GM19468 (cell line): ENCODE data around the gene IDI1.
"Not testable (repeated sequence)": the region's sequence is repeated elsewhere in the genome, so short reads cannot be mapped to it uniquely, and the experiment has no call there.

Source experiments
- ATAC-seq: cut with Tn5 transposase; IDR thresholded peaks from one replicate; pipeline ENCODE4 v1.9.1; 2021; ENCODE audit warnings: mild to moderate bottlenecking, moderate library complexity, moderate number of reproducible peaks; ENCODE audit not compliant: unreplicated experiment; ENCODE audit errors: extremely low read depth

IDI1 gene

DNA sequence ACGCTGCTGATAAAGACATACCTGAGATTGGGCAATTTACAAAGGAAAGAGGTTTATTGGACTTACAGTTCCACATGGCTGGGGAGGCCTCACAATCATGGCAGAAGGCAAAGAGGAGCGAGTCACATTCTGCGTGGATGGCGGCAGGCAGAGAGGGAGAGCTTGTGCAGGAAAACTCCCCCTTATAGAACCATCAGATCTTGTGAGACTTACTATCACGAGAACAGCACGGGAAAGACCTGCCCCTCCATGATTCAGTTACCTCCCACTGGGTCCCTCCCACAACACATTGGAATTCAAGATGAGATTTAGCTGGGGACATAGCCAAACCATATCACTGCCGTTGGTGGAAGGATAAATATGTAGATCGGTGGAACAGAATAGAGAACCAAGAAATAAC lies 17.8 kb upstream of the IDI1 start:
- not testable (repeated sequence) for ATAC-seq

DNA sequence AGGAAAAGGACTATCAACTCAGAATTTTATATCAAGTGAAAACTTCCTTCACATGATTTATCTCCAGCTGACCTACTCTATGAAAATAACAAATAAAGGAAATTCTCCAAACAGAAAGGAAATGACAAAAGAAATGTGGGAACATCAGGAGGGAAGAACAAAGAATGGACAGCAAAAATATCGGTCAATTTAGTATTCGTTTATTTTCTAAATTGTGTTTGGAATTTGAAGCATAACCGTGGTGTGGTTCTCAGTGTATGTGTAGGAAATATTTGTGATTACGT lies 16.0 kb upstream of the IDI1 start:
- no peak for ATAC-seq

DNA sequence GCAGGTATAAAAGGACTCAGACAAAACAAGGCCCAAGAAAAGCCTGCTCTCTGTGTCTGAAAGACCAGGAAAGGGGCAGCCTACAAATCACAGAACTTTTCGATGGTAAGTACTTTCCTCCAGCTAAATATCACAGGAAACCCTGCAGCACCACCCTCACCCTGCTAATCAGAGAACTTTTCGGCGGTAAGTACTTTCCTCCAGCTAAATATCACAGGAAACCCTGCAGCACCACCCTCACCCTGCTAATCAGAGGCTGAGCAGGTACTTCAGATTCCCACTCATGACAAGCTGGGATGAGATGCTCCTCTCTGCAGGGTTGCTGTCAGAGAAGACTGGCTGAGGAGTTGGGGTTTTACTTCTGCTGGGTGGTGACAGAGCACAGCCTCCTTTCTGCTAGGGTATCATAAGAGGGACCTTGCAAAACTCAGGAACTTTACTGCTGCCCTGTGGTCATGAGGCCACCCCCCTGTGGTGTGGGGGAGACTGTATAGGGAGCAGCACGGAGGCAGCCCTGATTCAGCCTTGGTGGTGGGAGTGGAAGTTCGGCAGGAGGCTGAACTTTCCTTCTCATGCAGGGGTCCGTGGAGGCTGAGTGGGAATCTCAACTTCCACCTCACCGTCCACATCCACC lies 14.4 kb upstream of the IDI1 start:
- no peak for ATAC-seq

DNA sequence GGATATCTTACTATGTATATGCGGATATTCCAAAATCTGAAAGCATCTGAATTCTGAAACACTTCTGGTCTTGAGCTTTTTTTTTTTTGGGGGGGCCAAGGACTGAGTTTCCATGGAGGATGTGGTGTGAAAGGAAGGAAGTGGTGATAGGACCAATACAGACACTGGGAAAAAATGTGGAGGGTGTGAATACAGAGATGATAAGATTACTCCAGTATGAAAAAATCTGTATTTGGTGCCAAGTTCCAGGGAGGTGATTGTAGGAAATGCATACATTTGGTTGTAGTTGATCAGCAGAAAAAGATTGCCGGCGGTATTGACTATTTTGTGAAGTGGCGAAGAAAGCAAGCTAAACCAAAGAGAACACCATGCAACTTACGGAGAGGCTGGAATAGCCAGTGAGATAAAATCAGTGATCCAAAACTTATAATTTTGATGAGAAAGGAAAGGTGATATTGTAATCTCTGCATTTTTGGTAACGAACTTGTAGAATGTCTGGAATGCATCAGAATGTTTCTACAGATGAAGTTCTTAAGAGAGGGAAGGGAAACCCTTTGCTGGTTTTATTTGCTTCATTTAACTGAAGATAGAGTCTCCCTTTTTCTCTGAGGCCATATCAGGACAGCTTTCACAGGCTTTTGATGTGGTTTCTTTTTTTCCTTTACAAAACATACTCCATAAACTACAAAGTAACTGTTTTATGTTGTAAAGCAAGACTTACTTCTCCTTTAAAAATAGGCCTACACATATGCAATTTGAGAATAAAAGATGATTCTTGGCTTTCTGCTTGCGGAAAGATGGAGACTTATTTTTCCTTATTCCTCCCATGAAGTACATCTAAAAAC lies 13.2 kb upstream of the IDI1 start:
- ATAC-seq = no peak

DNA sequence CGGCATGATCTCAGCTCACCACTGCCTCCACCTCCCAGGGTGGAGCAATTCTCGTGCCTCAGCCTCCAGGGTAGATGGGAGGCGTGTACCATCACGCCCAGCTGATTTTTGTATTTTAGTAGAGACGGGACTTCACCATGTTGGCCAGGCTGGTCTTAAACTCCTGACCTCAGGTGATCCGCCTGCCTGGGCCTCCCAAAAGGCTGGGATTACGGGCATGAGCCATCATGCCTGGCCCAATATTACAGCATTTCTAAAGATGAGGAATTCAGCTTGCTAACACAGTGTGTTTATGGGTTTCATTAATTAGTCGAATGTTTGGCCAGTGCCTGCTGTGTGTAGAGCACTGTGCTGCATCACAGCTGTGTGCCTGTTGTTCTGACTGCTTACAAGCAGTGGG lies 11.0 kb upstream of the IDI1 start:
- ATAC-seq = no peak

DNA sequence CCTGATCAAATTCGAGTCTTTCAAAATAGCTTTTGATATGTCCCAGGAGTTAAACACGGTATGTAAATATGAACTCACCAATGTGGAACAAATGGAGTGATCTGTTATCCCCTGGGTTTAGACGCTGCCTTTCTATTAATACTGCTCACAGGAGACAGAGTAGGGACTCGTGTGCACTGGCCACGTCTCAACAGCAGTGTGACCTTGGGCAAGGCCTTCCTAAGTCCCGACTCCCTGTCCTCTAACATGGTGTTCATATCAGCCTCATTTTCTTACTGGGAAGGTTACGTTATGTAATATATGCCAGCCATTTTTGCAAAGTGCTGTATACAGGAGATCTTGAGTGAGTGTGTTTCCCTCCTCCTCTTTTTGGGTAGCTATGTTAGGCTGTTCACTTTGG lies 9.1 kb upstream of the IDI1 start:
- no peak for ATAC-seq

DNA sequence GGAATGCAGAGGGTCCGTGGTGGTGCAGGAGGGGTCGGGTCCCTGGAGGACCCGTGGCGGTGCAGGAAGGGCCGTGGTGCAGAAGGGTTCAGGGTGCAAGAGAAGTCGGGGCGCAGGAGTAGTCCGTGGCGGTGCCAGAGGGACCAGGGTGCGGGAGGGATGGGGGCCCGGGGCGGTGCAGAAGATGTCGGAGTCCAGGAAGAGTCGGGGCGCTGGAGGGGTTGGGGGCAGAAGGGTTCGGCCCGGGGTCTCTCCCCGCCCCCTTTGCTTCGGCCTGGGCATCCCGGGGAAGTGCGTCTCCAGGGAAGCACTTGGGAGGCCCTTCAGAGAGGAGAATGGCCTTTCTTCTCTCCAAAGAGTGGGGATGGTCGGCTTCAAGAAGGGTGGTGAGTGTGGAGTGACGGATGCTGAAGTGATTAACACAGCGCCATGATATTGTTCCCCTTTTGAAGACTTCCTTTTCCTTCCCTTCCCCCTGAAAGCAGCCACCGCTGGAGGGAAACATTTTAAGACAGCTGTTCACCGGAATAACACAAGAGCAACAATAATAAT lies 8.3 kb upstream of the IDI1 start:
- ATAC-seq = no peak

DNA sequence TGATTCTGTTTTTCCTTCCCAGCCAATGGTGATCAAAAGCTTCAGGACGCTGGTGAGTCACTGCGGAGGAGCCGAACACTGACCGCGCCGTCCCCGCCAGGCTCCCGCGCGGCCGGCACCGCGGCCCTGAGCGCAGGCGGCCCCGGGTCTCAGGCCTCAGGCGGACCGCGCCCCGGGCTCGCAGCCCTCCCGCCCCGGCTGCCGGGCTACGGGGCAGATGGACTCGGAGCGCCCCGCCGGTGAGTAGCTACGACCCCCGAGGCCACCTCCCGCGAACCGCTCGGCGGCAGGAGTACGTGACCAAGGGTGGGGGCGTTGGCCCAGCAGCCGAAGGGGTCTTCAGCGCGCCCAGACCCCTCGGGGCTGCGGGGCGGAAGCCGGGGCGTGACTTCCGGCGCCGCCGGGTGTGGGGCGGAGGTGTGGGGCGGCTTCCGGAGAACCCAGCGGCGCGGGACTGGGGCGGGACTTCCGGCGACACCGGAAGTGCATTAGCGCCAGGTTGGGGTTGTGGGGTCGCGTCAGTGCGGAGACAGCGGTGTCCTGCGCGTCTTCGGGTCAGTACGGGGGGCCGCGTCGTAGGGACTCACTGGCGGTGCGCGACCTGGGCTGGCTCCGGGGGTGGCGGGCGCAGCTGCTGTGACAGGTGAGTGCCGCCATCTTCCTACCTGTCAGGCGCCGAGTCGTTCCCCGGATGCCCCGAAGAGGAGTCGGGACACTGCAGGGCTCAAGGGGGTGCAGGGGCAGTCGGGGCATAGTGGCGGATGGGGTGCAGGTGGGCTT lies 7.6 kb upstream of the IDI1 start, which contains the start of gene WDR37:
Gene WDR37, plus strand, starts transcription at position 60 of the 780 bp plus-strand sequence. CDS start 15,771 bp downstream, outside the sequence.
- peak; percentile 80 for ATAC-seq

DNA sequence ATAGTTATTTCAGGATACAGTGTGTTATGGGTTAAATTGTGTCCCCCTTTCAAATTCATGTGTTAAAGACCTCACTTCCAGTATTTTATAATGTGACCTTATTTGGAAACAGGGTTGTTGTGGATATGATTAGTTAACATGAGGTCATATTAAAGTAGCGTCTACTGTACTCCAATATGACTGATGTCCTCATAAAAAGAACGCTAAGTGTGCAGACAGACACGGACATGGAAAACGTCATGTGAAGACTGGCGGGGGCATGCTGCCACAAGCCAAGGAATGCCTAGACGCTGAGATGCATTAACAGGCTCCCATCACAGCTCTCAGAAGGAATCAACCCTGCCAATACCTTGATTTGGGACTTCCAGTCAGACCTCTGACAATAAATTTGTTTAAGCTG lies 5.8 kb upstream of the IDI1 start:
- ATAC-seq = no peak

DNA sequence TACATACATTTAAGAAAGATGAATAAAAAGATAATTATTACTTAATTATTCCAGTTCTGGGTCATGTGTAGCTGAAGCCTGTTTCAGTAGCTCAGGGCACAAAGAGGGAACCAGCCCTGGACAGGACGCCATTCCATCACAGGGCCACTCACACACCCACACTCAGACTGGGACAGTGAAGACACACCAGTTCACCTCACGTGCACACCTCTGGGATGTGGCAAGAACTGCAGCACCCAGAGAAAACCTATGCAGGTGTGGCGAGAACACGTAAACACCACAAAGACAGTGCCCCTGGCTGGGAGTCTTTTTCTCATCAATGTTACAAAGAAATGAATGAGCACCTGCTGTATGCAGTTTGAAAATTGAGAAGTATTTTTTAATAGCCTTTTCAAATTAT lies 1.6 kb upstream of the IDI1 start:
- ATAC-seq = no peak

DNA sequence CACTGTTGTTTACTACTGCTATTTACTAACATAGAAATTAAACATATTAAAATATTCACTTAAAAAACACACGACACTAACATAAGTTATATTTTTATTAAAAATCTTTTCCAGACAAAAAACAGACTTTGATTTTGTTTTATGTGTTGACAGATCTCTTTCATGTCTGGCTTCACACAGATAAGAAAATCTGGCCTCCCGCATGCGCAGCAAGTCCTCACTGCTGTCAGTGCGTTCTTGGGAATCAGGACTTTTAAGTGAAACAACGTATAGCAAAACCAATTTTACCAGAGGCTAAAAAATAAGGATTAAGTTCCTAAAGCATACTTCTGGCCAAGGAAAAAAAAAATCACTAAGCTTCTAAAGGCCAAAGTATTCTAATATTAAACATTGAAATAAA lies 1.2 kb upstream of the IDI1 start:
- no peak for ATAC-seq

DNA sequence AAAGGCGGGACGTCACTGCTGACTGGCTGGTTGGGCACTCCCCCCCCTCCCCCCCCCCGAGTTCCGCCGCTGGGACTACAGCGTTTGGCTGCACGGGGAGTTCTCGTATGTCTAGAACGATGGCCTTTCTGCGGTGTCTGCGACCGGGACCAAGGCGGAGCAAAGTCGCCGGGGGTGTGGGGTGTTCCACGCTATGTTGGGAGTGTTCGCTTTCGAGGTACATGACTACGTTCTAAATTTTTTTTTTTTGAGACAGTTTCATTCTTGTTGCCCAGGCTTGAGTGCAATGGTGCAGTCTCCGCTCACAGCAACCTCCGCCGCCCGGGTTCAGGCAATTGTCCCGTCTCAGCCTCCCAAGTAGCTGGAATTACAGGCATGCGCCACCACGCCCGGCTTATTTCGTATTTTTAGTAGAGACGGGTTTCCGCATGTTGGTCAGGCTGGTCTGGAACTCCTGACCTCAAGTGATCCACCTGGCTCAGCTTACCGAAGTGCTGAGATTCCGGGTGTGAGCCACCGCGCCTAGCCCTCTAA lies 573 bp upstream of the IDI1 start:
- ATAC-seq = no peak

DNA sequence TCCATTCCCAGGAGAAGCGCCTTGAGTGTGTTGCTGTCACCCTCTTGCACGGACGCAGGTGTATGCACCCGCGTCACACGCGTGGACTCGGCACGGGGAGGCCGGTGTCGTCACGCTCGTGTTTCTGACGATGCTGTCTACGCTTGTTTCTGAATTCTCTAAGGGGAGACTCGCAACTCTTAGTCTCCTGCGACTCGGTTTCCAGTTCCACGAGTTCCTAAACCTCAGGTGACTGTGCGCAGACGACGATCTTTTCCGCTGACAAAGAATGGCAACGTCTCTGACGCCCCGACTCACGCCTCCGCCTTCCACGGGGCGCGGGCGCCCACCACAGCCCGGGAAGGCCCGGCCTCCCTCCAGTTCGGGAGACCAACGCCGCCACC lies 579 bp downstream of the IDI1 start:
- ATAC-seq = no peak

DNA sequence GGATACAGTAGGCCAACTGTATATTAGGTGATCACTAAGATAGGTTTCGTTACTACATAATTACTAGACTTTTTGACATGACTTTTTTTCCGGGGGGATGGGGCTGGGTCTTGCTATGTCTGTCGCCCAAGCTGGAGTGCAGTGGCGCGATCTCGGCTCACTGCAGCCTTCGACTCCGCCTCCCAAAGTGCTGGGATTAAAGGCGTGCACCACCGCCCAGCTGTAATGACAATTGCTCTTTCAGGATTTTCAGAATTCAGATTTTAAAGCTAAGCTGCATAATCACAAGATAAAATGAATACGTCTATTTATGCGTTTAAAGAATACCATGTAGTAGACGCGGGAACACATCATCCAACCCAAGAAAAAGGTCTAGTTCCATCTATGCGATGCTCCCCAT lies 982 bp downstream of the IDI1 start:
- no peak for ATAC-seq

DNA sequence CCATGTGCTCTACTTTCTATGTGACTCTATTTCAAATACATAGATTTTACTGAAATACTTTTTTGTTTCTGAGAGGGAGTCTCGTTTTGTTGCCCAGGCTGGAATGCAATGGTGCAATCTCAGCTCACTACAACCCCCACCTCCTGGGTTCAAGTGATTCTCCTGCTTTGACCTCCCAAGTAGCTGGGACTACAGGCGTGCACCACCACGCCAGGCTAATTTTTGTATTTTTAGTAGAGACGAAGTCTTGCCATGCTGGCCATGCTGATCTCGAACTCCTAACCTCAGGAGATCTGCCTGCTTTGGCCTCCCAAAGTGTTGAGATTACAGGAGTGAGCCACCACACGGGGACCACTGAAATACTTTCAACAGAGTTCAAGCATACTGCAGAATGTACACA lies 3.5 kb downstream of the IDI1 start:
- ATAC-seq = no peak

DNA sequence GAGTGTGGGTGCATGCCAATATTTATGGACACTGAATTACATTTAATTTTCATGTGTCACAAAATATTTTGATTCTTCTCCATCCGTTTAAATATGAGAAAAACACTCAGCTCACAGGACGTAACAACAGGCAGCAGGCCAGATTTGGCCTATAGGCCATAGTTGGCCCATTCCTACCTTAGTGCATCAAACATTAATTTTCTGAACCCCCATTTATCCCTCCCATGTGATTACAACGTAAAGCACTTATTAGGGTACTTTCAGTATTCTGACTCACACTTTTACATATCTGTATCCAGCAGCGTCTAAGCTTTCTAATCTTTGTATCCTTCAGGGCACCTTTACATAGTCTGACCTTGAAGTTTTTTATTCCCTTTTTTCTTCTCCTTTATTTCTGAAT lies 4.0 kb downstream of the IDI1 start:
- ATAC-seq = no peak

DNA sequence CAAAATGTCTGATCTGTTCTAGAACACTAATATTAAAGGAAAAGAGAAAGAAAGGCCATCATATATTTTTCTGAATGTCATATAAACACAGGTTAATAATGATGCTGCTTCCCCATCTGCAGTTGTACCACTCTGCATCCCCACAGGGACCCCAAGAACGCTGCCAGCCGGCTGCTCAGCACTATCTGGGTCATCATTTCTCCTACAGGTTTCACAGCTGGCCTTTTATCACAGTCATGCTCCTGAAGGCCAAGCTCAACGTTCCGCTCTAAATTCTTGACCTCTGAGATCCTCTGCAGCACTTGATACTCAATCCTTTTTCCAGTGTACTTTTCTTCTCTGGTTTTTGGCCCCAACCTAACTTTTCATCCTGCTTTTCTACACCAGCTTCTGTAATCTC lies 4.8 kb downstream of the IDI1 start:
- no peak for ATAC-seq

DNA sequence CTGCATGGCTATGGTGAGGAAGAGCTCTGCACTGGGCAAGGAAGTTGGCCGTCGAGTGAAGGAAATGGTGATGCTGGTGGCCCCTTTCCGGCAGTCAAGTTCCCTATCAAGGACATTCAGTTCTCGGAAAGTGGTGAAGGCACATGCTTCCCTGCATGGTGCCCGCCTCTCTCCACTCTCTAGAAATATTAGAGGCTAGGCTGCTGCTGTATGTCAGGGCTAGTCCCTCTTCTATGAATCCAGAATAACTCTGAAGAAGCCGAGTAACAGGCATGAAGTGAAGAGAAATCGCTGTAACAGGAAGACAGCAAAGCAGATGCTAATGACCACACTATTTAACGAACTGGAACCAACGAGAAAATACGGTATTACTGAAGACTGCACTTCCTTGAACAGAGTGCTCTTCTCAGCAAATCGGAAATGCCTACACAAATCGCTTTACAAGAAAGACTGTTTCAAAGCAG lies 5.4 kb downstream of the IDI1 start:
- ATAC-seq = no peak

DNA sequence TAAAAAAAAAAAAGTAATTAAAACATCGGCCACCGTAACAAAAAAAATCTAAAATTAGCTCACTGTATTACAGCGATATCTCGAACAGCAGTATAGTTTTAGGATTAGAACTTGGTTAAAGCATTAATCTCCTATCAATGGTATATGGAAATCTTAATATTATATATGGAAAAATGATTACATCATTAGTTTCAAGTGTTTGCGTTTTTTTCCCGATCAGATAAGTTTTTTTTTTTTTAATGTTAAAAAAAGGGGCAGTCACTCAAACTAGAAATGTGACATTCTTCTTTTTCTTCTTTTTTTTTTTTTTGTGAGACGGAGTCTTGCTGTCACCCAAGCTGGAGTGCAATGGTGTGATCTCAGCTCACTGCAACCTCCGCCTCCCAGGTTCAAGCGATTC lies 7.4 kb downstream of the IDI1 start:
- no peak for ATAC-seq

DNA sequence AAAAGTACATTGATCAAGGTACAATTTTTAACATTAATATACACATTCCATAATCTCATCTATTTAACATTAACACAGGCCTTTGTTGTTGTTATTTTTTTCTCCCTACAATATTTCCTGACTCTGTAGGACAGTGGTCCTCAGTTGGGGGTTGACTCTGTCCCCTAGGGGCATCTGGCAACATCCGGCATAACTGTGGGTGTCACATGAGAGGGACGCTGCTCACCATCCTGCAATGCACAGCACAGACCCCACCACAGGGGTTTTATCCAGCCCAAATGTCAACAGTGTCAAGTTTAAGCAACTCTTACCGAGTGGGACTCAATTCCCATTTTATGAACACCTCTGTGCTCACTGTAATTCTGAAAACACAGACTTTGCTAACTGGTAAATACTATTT lies 8.8 kb downstream of the IDI1 start:
- ATAC-seq = no peak

DNA sequence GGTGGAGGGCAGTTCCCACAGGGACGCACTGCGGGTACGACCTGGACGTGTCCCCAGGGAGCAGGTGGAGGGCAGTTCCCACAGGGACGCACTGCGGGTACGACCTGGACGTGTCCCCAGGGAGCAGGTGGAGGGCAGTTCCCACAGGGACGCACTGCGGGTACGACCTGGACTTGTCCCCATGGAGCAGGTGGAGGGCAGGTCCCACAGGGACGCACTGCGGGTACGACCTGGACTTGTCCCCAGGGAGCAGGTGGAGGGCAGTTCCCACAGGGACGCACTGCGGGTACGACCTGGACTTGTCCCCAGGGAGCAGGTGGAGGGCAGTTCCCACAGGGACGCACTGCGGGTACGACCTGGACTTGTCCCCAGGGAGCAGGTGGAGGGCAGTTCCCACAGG lies 10.2 kb downstream of the IDI1 start:
- not testable (repeated sequence) for ATAC-seq
